ENCODE data around the gene MCOLN3.
"Not testable (repeated sequence)": the region's sequence is repeated elsewhere in the genome, so short reads cannot be mapped to it uniquely, and the experiment has no call there.

Gene MCOLN3

DNA sequence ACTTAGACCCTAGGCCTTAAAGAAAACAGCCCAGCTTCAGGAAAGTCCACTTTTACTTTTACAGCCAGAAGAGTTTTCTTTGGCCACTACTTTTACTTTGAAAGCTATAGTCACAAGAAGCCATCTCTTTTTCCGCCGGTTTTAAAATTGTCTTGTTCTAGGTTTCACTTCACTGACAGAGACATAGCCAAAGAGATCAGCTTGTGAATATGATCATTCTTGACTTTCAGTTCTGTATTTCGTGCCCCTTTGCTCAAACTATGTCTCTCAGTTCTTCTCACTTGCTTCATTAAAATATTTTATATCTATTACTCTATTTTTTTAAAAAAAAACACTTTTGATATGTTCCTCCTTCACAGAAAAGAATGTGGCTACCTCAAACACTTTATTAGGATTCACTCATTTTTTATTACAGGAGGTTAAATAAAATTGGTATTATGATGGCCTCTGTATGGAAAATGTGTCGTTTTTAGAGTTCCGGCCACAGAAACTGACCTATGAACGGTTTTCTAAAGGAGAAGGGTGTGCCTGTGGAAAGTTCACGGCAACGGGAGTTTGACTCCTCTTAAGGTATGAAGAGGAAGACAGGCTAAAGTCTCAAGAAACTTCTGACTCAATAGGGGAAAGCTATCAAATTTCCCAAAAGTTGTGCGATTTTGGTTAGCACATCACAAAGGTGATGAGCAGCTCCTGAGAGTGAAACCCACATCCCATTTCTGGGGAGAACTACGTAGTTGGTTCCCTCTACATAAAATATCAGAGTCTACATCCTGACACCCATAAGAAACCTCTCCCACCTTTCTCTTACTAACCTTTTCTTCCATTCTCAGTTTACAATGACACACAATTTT lies 52.6 kb downstream of the MCOLN3 start:
- in situ Hi-C loops (cut with HindIII; ENCODE audit: low sequenced_read_pairs) = no loop called here

DNA sequence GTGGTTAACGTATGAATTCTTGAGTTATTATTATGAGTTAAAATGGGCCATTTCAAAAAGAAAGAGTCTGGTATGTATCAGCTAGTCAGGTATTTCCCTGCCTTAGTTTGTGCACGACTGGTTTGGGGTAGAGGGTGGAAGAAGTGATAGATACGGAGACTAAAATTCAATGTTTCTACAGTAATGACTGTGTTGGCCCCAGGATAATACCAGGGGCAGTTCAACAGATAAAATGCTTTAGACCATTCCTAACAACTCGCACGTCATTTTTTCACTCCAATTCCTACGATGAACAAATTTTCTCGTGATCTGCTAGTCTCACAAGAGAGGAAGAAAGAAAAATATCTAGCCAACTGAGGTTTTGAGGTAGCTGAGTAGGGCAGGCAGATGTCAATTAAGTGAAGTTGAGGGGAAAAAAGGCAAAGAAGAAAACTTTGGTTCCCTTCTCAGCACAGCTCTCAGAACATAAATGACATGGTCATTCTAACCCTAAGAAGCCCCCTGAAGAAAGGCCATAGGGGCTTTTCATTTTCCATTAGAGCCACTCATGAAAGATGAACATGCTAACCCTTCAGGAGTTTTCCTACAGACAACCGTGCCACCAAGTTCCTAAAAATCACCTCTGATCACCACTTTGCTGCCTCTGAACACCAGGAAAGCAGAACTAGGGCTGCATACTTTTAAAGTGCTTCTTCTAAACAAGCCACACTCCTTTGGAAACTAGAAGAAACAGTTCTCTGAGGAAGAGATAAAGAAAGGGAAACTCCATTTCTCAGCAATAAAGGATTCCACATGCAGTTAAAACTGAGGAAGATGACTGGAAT lies 57.0 kb downstream of the MCOLN3 start:
- in situ Hi-C loops (cut with HindIII; ENCODE audit: low sequenced_read_pairs) = no loop called here

DNA sequence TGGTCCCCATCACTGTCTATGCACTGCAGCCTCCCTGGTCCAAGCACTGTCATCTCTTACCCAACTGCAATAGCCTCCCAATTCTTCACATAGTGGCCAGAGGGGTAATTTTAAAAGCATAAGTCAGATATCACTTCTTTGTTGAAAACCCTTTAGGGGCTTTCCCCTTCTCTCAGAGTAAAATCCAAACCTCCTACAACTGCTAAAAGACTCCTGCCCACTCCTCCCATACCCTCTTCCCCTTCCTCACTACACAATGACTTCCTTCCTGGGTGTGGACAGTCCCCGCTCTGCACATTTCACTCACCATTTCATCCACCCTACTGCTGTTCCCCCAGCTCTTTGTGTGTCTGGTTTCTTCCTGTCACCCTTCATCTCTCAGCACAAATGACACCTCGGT lies 59.7 kb downstream of the MCOLN3 start:
- in situ Hi-C loops (cut with HindIII; ENCODE audit: low sequenced_read_pairs) = no loop called here

- in situ Hi-C loops (cut with HindIII; ENCODE audit: low sequenced_read_pairs) = not testable (repeated sequence)
These were observed 61.7 kb downstream of the MCOLN3 start for GRCh38 chr1:84986561-84986960.

DNA sequence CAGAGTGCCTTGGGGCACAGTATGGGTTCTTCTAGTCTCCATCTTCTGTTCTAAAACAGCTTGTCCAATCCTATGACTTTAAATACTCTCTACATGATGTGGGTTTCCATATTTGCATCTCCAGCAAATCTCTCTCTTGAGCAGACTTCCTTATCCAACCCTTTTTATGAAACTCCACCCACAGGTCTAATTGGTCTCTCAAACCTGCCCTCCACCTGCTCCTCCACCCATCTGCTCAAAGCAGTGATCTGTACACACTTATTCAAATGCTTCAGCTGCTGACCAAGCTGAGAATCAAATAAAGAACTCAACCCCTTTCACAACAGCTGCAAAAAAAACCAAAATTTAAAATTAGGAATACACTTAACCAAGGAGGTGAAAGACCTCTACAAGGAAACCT lies 62.9 kb downstream of the MCOLN3 start:
- in situ Hi-C loops (cut with HindIII; ENCODE audit: low sequenced_read_pairs) = no loop called here

- in situ Hi-C loops (cut with HindIII; ENCODE audit: low sequenced_read_pairs) = no loop called here
These were observed 65.9 kb downstream of the MCOLN3 start for GRCh38 chr1:84982395-84982794.

GRCh38 chr1:84975035-84975434 lies 73.3 kb downstream of the MCOLN3 start:
- in situ Hi-C loops (cut with HindIII; ENCODE audit: low sequenced_read_pairs) = no loop called here

GRCh38 chr1:84973498-84974334 lies 74.6 kb downstream of the MCOLN3 start:
- in situ Hi-C loops (cut with HindIII; ENCODE audit: low sequenced_read_pairs) = no loop called here

DNA sequence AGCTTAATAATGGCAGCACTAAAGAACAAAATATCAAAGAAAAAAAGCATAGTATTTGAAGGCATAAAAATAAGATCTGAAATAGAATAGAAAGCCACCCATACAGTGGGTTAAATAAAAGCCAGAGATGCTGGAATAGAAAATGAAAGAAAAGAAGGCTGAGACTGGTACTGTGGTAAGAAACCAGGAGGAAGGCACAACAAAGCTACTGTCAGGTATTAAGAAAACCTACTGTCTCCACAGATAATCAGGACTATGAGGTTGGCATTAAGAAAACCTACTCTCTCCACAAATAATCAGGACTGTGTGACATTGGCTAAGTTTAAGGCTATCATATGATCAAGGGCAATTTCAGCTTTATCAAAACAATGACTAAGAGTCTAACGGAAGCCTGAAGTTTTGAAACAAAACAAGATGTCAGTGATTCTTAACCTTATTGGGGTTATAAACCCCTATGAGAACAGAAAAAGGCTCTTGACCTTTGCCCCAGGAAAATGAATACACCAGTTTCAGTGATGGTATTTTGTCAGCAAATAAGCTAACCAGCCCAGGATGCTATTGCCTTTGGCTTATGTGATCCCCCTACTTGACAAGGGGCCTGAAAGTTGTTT lies 75.8 kb downstream of the MCOLN3 start:
- in situ Hi-C loops (cut with HindIII; ENCODE audit: low sequenced_read_pairs) = no loop called here

DNA sequence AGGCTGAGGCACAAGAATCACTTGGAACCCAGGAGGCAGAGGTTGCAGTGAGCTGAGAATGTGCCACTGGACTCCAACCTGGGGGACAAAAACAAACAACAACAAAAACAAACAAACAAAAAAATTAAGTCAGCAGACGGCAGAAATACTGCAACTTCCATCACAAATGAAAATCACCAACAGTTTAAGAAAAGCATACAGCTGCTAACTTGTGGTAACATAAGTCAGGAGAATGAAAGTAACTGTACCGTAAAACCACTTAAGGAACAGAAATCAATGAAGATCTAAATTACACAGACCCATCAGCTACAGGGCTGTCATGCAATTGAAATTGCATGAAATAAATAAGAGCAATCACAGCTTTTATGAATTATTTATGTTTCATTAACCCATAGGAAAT lies 76.3 kb downstream of the MCOLN3 start:
- in situ Hi-C loops (cut with HindIII; ENCODE audit: low sequenced_read_pairs) = no loop called here

DNA sequence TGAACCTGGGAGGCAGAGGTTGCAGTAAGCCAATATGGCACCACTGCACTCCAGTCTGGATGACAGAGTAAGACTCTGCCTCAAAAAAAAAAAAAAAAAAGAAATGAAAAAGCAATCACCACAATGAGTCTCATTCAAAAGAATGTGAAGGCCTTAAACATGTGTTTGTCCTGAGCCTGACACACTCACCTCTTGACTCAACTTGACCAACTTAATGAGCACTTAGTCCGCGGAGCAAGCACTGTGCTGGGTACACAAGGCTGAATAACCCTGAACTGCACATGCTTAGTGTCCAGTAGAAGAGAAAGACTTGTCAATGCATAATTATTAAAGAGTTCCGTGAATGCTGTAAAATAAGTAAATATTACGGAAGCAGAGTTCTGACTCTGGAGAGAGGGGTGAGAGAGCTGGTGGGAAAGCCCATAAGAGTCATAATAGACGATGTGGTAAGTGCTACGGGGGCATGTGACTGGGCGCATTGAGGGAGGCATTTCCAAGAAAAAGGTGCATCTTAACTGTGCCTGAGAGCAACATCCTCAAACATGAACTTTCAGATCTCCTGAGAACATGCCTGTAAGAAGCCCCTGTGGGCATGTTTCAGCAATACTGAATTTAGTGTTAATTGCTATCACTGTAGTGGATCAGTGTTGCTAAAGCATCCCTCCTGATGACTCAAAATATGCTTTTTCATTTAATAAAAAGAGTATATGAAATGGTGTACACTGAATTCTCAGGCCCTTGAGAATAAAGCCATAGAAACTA lies 78.6 kb downstream of the MCOLN3 start:
- in situ Hi-C loops (cut with HindIII; ENCODE audit: low sequenced_read_pairs) = no loop called here

DNA sequence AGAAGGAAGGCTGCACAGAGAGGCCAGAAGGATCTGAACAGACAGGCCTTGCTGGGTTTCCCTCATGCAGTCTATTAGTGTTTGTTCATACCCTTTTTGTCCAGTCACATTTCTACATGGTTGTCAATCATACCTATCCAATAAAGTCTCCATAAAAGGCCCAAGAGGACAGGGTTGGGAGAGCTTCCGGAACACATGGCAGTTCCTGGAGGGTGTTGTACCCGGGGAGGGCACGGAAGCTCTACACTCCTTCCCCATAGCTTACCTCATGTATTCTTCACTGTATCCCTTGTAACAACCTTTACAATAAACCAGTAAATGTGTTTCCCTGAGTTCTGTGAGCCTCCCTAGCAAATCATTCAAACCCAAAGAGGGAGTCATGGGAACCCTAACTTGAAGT lies 79.4 kb downstream of the MCOLN3 start:
- in situ Hi-C loops (cut with HindIII; ENCODE audit: low sequenced_read_pairs) = no loop called here

- in situ Hi-C loops (cut with HindIII; ENCODE audit: low sequenced_read_pairs) = no loop called here
These were observed 80.2 kb downstream of the MCOLN3 start for GRCh38 chr1:84968101-84968500.
